IPS DF 6.9 (cell line): ENCODE results near the gene KCTD7.
"Not testable (repeated sequence)": the region's sequence is repeated elsewhere in the genome, so short reads cannot be mapped to it uniquely, and the experiment has no call there.

Experiments used
- DNase-seq: peaks from one replicate; pipeline ENCODE4 v3.0.0-alpha.2; 2013; ENCODE audit warnings: low read depth, low spot score
- H3K27ac ChIP-seq: one replicate; pipeline ENCODE4 v1.5.1; 2013; ENCODE audit warnings: low read length, control low read depth
- H3K27me3 ChIP-seq: 2 replicates; pipeline ENCODE4 v1.6.1; 2013; ENCODE audit warnings: mild to moderate bottlenecking, low read length; ENCODE audit not compliant: control insufficient read depth, insufficient read depth
- H3K36me3 ChIP-seq: 2 replicates; pipeline ENCODE4 v1.6.1; 2013; ENCODE audit warnings: low read length; ENCODE audit not compliant: control insufficient read depth, insufficient read depth
- H3K4me1 ChIP-seq: 2 replicates; pipeline ENCODE4 v1.6.1; 2013; ENCODE audit warnings: low read length; ENCODE audit not compliant: control insufficient read depth, insufficient read depth
- H3K4me3 ChIP-seq: 2 replicates; pipeline ENCODE4 v1.5.1; 2013; ENCODE audit warnings: mild to moderate bottlenecking, low read length
- H3K9me3 ChIP-seq: 2 replicates; pipeline ENCODE4 v1.6.1; 2013; ENCODE audit warnings: low read length, inconsistent platforms; ENCODE audit not compliant: control insufficient read depth, insufficient read depth
- WGBS: extraction: QIAGEN DNeasy Blood & Tissue Kit; methylation state at CpG from one replicate; pipeline ENCODE4 v1.1.7; 2013; ENCODE audit warnings: mixed read lengths, missing lambda C conversion rate; ENCODE audit not compliant: insufficient read length, insufficient coverage; 5-methylcytosine and 5-hydroxymethylcytosine counted together

The KCTD7 gene

DNA sequence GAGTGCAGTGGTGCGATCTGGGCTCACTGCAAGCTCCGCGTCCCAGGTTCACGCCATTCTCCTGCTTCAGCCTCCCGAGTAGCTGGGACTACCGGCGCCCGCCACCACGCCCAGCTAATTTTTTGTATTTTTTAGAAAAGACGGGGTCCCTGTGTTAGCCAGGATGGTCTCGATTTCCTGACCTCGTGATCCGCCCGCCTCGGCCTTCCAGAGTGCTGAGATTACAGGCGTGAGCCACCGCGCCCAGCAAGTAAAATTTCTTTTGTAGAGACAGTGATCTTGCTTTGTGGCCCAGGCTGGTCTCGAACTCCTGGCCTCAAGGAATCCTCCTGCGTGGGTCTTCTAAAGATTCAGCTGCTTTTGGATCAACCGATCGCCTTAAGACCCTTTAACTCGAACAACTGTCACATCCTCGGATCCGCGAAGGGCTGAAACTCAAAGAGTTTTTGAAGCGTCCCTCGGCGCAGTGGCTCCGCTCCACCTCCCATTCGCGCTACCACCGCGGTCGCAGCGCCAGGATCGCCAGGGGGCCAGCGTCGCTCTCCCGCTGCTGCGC, 25.1 kb downstream of the KCTD7 start:
- H3K4me3 ChIP-seq: peak overlapping the region; percentile 77; the same call in 1 of the 2 replicates
- H3K27me3 ChIP-seq, DNase-seq, H3K4me1 ChIP-seq, H3K36me3 ChIP-seq, H3K9me3 ChIP-seq, H3K27ac ChIP-seq: not testable (repeated sequence)
- WGBS: no CpG with 5 or more reads among the region's 41 CpGs

DNA sequence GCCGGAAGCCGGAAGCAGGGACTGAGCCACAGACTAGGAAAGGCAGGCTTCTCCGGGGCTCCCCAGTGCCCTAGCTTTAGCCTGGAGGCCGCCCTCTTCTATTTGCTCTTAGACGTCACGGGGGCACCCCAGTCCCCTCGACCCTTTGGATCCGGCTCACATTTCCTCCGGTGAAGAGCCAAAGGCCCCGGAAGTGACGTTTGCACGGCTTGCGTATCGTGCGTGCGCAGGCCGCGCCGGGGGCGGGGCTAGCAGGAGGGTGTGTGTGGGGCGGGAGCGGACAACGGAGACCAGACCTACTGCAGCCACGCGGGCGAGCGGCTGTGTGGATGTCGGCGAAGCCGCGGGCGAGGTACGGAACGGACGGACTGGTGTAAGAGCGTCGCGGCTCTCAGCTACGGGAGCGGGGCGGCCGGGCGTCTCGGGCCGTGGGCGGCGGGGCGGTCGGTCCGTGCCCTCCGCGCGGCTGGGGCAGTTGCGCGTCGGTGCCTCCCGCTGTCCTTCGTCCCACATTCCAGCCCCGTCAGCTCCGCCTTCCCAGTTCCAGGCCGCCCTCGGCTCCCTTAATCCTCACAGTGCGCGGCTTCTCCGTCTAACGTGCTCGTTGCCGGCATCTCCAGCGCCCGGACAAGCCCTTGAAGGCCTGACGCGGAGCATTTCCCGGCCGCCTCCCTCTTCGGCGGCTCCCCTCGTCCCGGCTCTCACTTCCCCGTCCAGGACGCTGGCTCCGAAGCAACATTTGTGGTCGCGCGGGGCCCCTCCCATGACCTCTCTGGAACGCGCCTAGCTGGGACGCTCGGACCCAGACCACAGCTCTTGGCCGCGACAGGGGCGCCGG, 25.8 kb downstream of the KCTD7 start:
- no peaks in the 10 kb centered on the region for H3K36me3 ChIP-seq
- WGBS: no CpG with 5 or more reads among the region's 92 CpGs
- H3K4me3 ChIP-seq: peak overlapping the region; percentile 77
- H3K4me1 ChIP-seq: no peaks in the 10 kb centered on the region
- no peaks in the 10 kb centered on the region for H3K9me3 ChIP-seq
- H3K27ac ChIP-seq: no peak overlapping the region
- DNase-seq: peak; percentile 96
- H3K27me3 ChIP-seq: no peaks in the 10 kb centered on the region

DNA sequence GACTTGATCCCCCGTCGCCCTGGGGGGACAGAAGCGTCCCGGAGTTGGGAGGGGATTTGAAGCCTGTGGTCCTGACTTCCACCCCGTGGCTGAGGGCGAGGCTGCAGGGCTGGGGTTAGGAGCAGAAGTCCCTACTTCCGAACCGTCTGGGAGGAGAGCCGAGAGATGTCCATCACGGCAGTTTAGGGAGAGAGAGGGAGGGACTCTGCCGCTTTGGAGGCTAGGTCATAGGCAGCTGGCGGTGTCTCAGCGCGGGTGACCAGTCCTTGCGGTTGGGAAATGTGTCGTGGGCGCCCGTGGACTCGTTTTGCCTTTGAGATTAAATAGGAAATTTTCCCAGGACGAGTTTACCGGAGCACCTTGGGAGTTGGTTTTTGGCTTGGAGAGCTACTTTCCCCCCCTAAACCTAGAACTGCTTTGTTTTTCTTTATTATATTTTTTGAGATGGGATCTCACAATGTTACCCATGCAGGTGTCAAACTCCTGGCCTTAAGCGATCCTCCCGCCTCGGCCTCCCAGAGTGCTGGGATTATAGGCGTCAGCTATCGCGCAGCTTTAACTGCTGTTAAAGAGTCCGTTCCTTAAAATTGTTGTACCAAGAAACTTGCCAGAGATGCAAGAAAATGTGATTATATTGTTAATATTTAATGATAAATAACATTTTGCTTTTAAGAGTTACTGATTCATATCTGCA, 26.6 kb downstream of the KCTD7 start:
- not testable (repeated sequence) for H3K36me3 ChIP-seq, H3K4me1 ChIP-seq, H3K9me3 ChIP-seq, DNase-seq, H3K27ac ChIP-seq, H3K27me3 ChIP-seq
- no CpG with 5 or more reads among the region's 28 CpGs for WGBS
- H3K4me3 ChIP-seq: peak overlapping the region; percentile 77

DNA sequence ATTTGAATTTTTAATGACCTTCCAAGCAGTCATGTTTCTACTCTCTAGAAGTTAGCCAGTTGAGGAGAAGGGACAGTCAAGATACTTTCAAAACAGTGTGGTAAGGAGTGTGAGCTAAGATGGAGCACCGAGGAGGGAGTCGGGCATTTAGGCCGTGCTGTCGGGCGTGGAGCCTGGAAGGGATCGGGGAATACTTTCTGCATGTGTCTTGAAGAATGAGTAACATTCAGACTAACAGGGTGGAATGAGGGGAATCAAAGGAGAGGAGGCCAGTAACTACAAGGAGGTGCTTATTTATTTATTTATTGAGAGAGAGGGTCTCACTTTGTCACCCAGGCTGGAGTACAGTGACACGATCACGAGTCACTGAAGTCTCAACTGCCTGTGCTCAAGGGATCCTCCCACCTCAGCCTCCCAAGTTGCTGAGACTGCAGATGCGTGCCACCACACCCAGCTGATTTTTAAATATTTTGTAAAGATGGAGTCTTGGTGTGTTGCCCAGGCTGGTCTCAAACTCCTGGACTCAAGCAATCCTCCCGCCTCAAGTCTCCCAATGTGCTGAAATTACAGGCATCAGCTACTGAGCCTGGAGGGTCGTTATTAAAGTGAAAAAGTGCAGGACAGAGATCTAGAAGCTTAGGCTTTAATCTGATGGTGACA, 27.3 kb downstream of the KCTD7 start:
- not testable (repeated sequence) for H3K4me1 ChIP-seq, H3K27ac ChIP-seq, H3K9me3 ChIP-seq, H3K27me3 ChIP-seq, H3K36me3 ChIP-seq, DNase-seq, H3K4me3 ChIP-seq
- no CpG with 5 or more reads among the region's 11 CpGs for WGBS

DNA sequence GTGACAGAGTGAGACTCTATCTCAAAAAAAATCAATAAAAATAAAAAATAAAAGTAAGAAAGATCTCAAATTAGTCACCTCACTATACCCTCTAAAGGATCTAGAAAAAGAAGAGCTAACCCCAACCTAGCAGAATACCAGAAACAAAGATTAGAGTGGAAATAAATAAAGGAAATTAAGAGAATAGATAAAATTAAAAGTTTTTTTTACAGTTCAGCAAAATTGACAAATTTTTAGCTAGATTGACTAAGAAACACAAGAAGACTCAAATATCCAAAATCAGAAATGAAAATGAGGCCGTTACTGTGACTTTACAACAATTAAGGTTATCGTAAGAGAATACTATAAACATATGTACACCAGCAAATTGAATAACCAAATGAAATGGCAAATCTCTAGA, 29.1 kb downstream of the KCTD7 start:
- WGBS: no CpG with 5 or more reads among the region's 2 CpGs
- Histone ChIP-seq H3K4me3 (no peak overlapping the region), H3K9me3 (no peaks in the 10 kb centered on the region), H3K36me3 (no peaks in the 10 kb centered on the region), H3K27ac (no peak overlapping the region), H3K27me3 (no peaks in the 10 kb centered on the region), H3K4me1 (no peaks in the 10 kb centered on the region)
- no peak for DNase-seq

DNA sequence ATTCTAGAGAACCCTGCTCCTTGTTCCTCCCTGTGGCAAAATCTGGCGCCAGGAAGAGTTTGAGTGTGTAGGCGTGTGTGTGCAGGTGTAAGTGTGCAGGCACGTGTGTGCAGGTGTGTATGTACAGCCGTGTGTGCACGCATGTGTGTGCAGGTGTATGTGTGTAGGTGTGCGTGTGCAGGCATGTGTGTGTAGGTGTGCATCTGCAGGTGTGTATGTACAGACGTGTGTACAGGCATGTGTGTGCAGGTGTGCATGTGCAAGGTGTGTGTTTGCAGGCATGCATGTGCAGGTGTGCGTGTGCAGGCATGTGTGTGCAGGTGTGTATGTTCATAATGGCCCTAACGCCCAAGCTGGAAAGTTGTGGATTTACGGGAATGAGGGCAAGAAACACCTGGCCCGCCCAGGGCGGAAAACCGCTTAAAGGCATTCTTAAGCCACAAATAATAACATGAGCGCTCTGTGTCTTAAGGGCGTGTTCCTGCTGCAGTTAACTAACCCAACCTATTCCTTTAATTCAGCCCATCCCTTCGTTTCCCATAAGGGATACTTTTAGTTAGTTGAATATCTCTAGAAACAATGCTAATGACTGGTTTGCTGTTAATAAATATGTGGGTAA, 34.1 kb downstream of the KCTD7 start:
- WGBS: no CpG with 5 or more reads among the region's 16 CpGs
- Histone ChIP-seq H3K27ac (no peak overlapping the region), H3K9me3 (no peaks in the 10 kb centered on the region), H3K27me3 (no peaks in the 10 kb centered on the region), H3K4me3 (no peak overlapping the region), H3K36me3 (no peaks in the 10 kb centered on the region), H3K4me1 (no peaks in the 10 kb centered on the region; the same call in 1 of the 2 replicates)
- DNase-seq: no peak

DNA sequence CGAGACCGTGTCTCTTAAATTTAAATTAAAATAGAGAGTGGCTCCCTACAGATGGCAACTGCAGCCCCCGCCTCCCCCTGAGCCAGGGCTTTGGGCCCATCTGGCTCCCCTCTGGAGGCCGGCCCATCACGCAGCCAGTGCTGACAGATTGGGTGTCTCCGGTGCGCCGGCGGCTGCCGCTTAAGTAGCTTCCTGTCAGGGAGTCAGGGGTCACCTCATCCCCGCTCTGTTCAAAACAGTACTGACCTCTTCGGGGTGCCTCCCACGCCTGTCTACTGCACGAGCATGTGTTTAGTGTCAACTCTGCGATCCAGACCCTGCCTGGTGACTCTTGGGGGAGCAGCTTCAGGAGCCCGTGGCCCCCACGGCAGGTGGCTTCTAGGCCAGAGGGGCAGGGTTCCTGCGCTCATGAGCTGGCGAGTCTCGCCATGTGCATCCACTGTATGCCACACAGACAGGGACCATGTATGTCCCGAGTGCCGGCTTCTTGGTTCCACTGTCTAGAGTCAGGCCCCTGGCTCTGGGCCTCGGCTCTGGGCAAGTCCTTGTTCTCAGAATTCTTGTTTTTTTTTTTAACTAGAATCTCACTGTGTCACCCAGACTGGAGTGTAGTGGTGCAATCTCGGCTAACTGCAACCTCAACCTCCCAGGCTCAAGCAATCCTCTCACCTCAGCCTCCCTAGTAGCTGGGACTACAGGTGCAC, 36.1 kb downstream of the KCTD7 start:
- Histone ChIP-seq H3K4me3 (no peak overlapping the region), H3K4me1 (no peaks in the 10 kb centered on the region; the same call in 1 of the 2 replicates), H3K9me3 (no peaks in the 10 kb centered on the region), H3K27me3 (no peaks in the 10 kb centered on the region), H3K36me3 (no peaks in the 10 kb centered on the region), H3K27ac (no peak overlapping the region)
- no peak for DNase-seq
- WGBS: no CpG with 5 or more reads among the region's 24 CpGs

DNA sequence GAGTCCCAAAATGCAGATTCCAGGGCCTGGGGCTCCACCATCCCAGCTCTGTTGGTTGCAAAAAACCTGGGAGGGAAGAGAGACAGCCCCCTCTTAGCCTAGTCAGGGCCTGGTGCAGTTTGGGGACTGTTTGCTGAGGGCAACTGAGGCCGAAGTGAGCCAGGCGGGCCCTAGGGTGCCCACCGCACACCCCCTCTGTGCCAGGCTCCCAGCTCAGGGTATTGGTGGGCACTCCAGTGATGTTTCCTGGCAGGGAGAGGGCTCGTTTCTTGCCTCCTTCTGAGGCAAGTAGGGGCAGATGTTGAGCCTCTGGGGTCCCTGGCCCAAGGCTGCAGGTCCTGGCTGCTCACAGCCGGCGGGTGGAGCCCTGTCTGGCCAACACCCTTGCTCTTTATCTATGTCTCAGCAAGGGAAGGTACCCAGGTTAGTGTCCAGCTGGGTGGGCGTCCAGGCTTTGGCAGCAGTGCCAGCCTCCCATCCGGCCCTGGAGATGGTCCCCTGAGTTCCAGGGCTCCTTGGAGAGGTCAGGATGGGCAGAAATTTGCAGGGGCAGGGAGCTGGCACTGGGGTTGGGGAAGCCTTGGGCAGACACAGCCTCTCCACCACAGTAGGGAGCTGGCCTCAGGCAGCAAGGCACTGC, 37.8 kb downstream of the KCTD7 start:
- no peak for DNase-seq
- Histone ChIP-seq H3K27me3 (no peaks in the 10 kb centered on the region), H3K4me3 (no peak overlapping the region), H3K36me3 (no peaks in the 10 kb centered on the region), H3K9me3 (no peaks in the 10 kb centered on the region), H3K4me1 (no peaks in the 10 kb centered on the region; the same call in 1 of the 2 replicates), H3K27ac (no peak overlapping the region)
- WGBS: no CpG with 5 or more reads among the region's 8 CpGs

DNA sequence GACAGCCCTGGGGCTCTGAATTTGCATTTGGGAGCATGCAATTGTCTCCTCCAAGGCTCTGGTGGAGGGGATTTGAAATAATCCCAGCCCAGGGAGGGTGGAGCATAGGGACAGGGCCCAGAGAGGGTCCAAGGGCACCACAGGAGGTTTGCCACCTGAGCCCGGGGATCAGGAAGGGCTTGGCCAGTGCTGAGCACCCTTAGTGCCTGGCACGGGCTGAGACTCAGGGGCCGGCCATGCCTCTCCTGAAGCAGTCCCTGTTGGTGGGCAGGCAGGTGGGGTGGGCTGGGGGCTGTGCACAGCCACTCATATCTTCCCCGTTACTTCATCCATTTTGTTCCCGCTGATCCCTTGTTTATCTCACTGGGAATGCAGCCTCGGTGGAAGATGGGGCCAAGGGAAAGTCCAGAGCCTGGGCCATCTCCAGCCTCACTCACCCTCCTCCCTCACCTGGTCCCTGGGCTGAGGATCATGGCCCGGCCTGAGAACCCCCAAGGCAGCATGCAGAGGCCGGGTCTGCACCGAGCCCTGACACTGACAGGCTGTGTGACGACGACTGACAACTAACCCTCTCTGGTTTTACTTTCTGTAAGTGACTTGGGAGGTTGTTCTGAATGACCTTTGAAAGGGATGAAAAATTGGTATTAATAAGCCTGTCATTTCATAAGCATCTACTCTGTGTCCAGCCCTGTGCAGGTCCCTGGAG, 38.5 kb downstream of the KCTD7 start:
- H3K27me3 ChIP-seq: no peaks in the 10 kb centered on the region
- no peak overlapping the region for H3K4me3 ChIP-seq
- no peaks in the 10 kb centered on the region for H3K9me3 ChIP-seq
- H3K4me1 ChIP-seq: no peaks in the 10 kb centered on the region; the same call in 1 of the 2 replicates
- no peak for DNase-seq
- WGBS: no CpG with 5 or more reads among the region's 11 CpGs
- H3K27ac ChIP-seq: no peak overlapping the region
- H3K36me3 ChIP-seq: no peaks in the 10 kb centered on the region
